ENCODE measurements around the gene VPS29.
A peak's percentile ranks its signal among the peaks of the same experiment; 100 is the strongest.
"Not testable (repeated sequence)": the region's sequence is repeated elsewhere in the genome, so short reads cannot be mapped to it uniquely, and the experiment has no call there.

VPS29 gene

GRCh38 chr12:110501752-110502738, at the start of gene VPS29, which contains the start of gene RAD9B:
TSS of gene VPS29 (minus strand) at chr12:110502111. CDS start at chr12:110502051, 60 bp downstream.
TSS of gene RAD9B (plus strand) at chr12:110502331. CDS start at chr12:110502338, 7 bp downstream.
- DNase-seq (ENCODE audit: low spot score) = peak; percentile 98

- no peak for DNase-seq (ENCODE audit: low spot score)
Measured at GRCh38 chr12:110550981-110551380, 49.1 kb upstream of the VPS29 start.

- no peak for DNase-seq (ENCODE audit: low spot score)
Measured at GRCh38 chr12:110549716-110550115, 47.8 kb upstream of the VPS29 start.

- DNase-seq (ENCODE audit: low spot score) = no peak
Measured at GRCh38 chr12:110548678-110549077, 46.8 kb upstream of the VPS29 start.

- no peak for DNase-seq (ENCODE audit: low spot score)
Measured at GRCh38 chr12:110547090-110547489, 45.2 kb upstream of the VPS29 start.

GRCh38 chr12:110546339-110546738, 44.4 kb upstream of the VPS29 start:
- peak; percentile 33 for DNase-seq (ENCODE audit: low spot score)

GRCh38 chr12:110545812-110546211, 43.9 kb upstream of the VPS29 start:
- DNase-seq (ENCODE audit: low spot score) = no peak

- DNase-seq (ENCODE audit: low spot score) = not testable (repeated sequence)
Measured at GRCh38 chr12:110545259-110545658, 43.3 kb upstream of the VPS29 start.

- no peak for DNase-seq (ENCODE audit: low spot score)
Measured at GRCh38 chr12:110543965-110544364, 42.1 kb upstream of the VPS29 start.

- no peak for DNase-seq (ENCODE audit: low spot score)
Measured at GRCh38 chr12:110543252-110543959, 41.5 kb upstream of the VPS29 start.

GRCh38 chr12:110540048-110540447, 38.1 kb upstream of the VPS29 start:
- DNase-seq (ENCODE audit: low spot score) = no peak

- no peak for DNase-seq (ENCODE audit: low spot score)
Measured at GRCh38 chr12:110538869-110539622, 37.1 kb upstream of the VPS29 start.

GRCh38 chr12:110537605-110538409, 35.9 kb upstream of the VPS29 start:
- no peak for DNase-seq (ENCODE audit: low spot score)

- no peak for DNase-seq (ENCODE audit: low spot score)
Measured at GRCh38 chr12:110536834-110537604, 35.1 kb upstream of the VPS29 start.

GRCh38 chr12:110534811-110535210, 32.9 kb upstream of the VPS29 start:
- no peak for DNase-seq (ENCODE audit: low spot score)

GRCh38 chr12:110533607-110534006, 31.7 kb upstream of the VPS29 start:
- no peak for DNase-seq (ENCODE audit: low spot score)

- no peak for DNase-seq (ENCODE audit: low spot score)
Measured at GRCh38 chr12:110532644-110533043, 30.7 kb upstream of the VPS29 start.

- peak; percentile 26 for DNase-seq (ENCODE audit: low spot score)
Measured at GRCh38 chr12:110531741-110532333, 29.9 kb upstream of the VPS29 start.

- DNase-seq (ENCODE audit: low spot score) = no peak
Measured at GRCh38 chr12:110530511-110530910, 28.6 kb upstream of the VPS29 start.

GRCh38 chr12:110528277-110528839, 26.4 kb upstream of the VPS29 start:
- no peak for DNase-seq (ENCODE audit: low spot score)
